GM18907 (cell line): Measurements from ENCODE around the gene PARP4.
"Not testable (repeated sequence)": the region's sequence is repeated elsewhere in the genome, so short reads cannot be mapped to it uniquely, and the experiment has no call there.

Source experiments
- ATAC-seq: cut with Tn5 transposase; IDR thresholded peaks from one replicate; pipeline ENCODE4 v1.9.1; 2021; ENCODE audit warnings: mild to moderate bottlenecking, moderate library complexity; ENCODE audit not compliant: unreplicated experiment

The PARP4 gene

GRCh38 chr13:24506283-24506682 lies 6.3 kb downstream of the PARP4 start:
- not testable (repeated sequence) for ATAC-seq

GRCh38 chr13:24505756-24506155 lies 6.8 kb downstream of the PARP4 start:
- no peak for ATAC-seq

- no peak for ATAC-seq
These were observed 7.3 kb downstream of the PARP4 start for GRCh38 chr13:24505256-24505655.

DNA sequence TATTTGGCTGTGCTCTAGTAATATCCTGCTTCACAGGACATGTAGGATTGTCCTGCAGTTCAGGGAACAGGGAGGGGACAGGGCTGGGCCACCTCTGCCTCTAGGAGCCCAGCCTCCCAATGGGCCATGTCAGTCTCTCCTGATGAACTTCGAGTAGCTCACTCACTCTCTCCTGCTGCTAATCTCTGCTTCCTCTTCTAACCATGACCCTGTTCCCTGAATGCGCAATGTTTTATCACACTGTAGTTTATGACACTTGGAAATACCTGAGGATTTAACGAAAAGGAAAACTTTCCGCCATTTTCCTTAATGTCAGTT lies 9.2 kb downstream of the PARP4 start:
- ATAC-seq, result no peak

GRCh38 chr13:24502533-24503378 lies 9.8 kb downstream of the PARP4 start:
- ATAC-seq, result no peak

DNA sequence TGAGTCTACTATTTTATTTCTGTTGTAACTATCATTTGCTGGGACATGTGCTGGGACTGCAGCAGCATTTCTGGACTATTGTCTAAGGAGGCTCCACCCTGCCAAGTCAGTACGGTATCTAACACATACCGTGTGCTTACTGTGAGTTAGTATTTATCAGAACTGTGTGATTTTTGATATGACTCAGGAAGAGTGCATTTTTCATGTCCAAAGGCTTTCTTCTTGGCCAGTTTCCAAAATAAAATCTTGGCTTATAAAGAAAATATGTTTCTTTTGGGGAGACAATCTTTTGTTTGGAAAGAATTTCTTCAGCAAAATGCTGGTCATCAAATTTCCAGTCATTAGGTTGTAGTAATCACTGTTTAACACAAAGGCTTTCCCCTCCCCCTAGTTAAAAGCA lies 11.6 kb downstream of the PARP4 start:
- no peak for ATAC-seq

GRCh38 chr13:24497742-24498141 lies 14.8 kb downstream of the PARP4 start:
- no peak for ATAC-seq

- ATAC-seq, result not testable (repeated sequence)
These were observed 16.3 kb downstream of the PARP4 start for GRCh38 chr13:24496295-24496694.

- no peak for ATAC-seq
These were observed 17.3 kb downstream of the PARP4 start for GRCh38 chr13:24495151-24495729.

DNA sequence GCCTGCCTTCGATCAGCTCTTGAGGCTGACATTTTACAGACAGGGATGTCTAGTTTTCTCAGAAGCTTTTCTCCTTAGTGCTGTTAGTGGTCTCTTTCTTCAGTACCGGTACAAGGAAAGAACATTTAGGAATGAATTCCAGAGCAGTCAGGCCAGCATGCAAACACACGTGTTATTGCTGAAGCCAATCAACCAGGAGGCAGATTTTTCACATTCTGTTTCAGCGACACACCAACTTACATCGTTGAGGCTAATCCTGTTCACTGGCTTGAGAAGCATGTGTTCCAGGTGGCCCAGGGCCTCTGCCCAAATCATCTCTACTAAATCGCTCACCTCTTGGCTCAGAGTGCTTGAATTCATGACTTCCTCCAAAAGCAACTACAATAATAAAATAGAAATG lies 19.2 kb downstream of the PARP4 start:
- ATAC-seq, result no peak

- ATAC-seq, result no peak
These were observed 20.7 kb downstream of the PARP4 start for GRCh38 chr13:24491845-24492244.

DNA sequence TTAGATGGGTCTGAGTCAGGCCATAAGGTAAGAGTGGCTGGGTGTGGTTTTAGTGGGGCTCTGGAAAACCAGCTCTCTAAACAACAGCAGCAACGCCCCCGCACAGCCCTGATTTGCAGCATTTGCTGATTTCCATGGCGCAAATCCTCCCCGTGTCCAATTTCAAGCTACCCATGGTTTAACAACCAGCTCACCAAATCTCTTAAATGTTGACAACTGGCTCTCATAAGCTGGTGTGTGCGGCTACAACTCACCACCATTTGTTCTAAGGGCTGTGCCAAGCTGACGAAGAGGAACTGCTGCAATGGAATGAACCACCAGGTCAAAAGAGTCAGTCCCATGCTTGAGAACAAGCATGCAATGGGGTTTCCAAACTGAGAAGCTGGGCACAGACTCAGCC lies 22.9 kb downstream of the PARP4 start:
- no peak for ATAC-seq

DNA sequence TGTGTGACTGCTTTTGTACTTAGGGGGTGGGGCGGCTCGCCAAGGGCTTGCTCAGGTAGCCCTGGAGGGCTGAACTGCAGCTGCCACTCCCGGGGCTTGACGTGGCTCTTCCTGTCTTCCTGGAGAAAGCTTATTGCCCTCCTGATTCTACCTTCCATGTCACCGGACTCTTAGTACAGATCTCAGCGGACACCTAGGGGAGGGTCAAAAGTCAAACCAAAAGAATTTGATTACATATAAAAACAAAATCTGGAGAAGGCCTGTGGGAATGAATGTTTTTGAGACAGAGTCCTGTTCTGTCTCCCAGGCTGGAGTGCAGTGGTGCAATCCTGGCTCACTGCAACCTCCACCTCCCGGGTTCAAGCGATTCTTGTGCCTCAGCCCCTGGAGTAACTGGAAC lies 24.5 kb downstream of the PARP4 start:
- not testable (repeated sequence) for ATAC-seq

DNA sequence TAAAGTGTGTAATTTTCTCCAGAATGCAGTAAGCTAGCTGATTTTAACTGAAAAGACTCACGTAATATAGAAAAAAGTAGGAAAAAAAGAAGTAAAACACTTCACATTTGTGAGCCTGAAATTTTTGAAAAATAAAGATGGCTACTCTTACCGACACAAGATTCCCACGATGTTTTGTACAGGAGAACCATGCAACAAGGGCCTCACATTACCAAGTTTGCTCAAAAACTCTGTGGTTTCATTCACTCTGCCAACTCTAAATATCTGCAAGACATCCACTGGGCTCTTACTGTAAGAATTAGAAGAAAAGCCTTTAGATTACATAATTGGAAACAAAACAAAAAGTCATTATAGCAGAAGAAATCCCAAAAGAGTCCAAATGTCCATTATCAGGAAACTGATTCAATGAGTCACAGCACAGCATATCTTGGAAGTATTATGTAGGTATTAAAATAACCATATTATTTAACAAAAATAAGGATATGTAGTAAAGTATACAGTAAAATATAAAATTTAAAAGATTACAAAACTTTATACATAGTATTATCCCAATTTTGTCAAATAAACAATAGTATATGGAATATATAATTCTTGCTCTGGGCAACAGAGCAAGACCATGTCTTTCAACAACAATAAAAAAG lies 26.4 kb downstream of the PARP4 start:
- ATAC-seq, result not testable (repeated sequence)

- ATAC-seq, result no peak
These were observed 38.9 kb downstream of the PARP4 start for GRCh38 chr13:24473686-24474085.

DNA sequence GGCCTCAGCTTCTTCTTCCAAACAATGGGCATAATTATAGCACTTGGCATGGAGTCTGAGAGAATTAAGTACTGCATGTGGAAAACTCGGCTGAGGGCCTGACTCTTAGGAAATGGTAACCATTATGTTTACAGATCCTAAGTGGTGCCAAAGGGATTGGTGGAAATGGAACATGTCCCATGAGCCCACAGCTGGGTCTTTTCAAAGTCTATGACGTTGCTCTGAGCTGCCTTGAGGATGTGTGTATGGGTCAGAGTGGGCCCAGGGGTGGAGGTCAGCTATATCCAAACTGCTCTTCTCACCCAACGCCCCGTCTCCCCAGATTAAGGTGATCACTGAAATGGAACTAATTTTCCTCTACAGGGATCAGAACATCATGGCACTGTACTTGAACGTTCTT lies 40.4 kb downstream of the PARP4 start:
- ATAC-seq, result not testable (repeated sequence)

DNA sequence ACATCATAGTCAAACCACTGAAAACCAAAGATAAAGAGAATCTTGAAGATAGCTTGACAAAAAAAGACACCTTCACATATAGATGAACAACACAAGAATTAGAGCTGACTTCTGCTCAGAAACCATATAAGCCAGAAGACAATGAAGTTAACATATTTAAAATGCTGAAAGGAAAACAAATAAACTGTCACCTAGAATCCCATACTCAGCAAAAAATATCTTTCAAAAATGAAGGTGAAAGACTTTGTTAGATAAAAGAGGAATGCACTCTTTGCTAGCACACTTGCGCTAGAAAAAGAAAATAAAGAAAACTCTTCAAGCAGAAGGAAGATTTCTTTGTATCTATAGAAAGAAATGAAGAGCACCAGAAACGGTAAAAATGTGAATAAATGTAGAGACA lies 49.5 kb downstream of the PARP4 start:
- ATAC-seq, result no peak

- no peak for ATAC-seq
These were observed 52.3 kb downstream of the PARP4 start for GRCh38 chr13:24460256-24460655.

DNA sequence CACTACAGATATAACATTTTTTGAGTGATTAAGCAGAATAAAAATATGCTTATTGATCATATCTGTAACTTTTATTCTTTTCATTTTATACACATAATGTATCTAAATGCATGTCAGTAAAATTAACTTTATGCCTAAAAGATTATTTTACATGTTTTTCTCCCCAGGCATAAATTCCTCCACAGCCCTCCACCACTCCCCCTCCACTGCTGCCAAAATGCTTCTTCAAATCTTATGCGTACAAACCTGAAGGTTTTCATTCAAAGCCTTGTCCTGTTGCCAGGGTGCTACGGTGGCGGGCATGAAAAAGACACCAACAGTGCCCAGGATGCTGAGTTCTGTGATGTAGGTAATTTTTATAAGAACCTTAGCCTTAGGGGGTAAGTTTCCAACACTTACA lies 52.9 kb downstream of the PARP4 start:
- no peak for ATAC-seq

GRCh38 chr13:24459234-24459633 lies 53.3 kb downstream of the PARP4 start:
- no peak for ATAC-seq

GRCh38 chr13:24458736-24459135 lies 53.8 kb downstream of the PARP4 start:
- ATAC-seq, result no peak

- ATAC-seq, result no peak
These were observed 56.2 kb downstream of the PARP4 start for GRCh38 chr13:24456396-24456795.
